DMS 273 (cell line): ENCODE measurements around the gene MED13L.

ENCODE experiments used
- DNase-seq: peaks from one replicate; lab custom pipeline; 2025; ENCODE audit not compliant: unreplicated experiment; lab: John Stamatoyannopoulos, UW

Gene MED13L

DNA sequence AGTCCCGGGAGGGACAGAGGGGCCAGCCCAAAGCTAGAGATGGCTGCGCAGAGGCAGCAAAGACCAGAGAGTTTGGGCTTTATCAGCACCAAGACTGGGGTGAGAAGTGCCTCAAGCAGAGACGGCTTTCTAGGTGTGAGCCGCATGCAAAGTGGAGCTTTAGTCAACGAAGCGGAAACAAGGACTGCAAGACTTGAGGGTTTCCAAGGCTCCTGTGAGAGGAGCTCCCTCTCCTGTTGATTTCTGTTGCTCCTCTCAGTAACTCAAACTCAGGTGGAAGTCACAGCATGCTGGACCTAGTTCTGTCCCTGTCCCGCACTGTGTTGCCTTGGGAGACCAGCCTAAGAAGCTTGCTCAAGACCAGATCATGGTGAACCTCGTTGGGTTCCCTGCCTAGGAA is 327.8 kb downstream of the MED13L start:
- no peak for DNase-seq

DNA sequence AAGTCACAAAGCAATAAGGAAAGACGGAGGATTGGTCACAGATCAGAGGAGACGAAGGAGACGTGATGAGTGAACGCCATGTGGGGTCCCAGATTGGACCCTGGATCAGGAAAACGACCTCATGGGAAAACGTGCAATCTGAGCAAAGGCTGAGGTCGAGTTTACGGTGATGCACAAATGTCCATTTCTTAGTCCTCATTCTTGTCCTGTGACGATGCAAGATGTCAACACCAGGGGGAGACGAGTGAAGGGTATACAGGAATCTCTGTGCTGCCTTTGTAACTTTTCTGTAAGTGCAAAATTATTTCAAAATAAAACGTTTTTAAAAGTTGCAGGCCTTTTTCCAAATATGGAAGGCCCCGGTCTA is 329.8 kb downstream of the MED13L start:
- DNase-seq, result peak; percentile 8

DNA sequence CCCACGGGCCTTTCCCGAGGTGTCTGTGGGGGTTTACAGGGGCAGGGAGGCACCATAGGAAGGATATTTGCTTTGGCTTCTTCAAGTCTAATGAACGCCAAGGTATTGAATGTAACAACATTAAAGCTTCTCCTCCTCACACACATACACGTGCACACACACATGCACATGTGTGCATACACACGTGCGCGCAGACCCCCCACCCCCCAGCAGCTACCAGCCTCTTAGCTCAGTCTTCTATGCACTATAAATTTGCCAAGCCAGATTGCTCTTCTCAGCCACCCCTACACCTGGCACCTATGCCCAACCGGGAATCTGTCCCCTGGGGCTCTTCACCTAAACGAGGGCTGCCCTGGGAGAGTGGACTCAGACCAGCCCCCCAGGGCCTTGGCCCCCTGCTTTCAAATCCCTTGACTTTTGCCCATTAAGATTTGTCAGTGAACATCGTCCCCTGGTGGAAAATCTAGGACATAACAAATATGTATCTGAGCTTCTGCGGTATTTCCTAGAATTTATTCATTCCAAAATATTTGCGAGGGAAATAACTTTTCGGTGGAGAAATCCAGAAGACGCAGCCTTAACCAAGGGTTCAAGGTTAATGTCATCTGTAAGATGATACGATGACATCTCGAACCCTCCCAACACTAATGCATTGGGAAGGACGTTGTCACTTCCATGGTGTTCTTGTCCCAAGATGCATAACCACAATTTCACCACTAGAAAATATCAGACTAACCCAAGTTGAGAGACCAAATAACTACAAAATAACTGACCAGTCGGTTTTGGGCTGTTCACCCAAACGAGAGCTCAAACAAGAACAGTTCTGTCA is 330.4 kb downstream of the MED13L start:
- DNase-seq, result peak; percentile 14

DNA sequence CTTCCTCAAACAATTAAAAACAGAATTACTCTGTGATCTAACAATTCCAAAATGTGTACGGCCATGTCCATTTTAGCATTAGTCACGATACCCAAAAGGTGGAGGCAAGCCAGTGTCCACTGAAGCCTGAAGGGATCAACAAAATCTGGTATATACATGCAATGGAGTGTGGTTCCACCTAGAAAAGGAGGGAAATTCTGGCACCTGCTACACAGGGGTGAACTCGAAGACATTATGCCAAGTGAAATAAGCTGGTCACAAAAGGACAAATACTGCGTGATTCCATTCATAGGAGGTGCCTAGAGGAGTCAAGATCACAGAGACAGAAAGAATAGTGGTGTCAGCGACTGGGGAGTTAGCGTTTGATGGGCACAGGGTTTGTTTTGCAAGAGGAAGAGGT is 331.4 kb downstream of the MED13L start:
- DNase-seq, result no peak

DNA sequence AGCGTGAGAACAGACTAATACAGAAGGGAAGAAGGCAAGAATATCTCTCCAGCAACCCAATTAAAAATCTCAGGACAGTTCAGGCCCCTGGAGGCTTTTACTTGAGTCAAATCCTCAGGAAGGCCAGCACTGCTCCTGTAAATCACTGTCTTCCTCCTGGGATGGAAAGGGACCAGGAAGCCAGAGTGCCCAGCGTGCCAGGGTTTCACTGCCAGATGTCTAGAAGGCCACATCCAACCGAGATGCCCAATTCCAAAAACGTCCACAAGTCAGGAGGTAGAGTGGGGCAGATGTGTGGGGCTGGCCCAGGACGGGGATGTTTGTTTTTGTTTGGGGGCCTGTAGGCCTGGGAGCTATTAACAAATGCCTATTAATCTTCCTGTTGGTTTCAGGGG is 332.0 kb downstream of the MED13L start:
- DNase-seq, result no peak

DNA sequence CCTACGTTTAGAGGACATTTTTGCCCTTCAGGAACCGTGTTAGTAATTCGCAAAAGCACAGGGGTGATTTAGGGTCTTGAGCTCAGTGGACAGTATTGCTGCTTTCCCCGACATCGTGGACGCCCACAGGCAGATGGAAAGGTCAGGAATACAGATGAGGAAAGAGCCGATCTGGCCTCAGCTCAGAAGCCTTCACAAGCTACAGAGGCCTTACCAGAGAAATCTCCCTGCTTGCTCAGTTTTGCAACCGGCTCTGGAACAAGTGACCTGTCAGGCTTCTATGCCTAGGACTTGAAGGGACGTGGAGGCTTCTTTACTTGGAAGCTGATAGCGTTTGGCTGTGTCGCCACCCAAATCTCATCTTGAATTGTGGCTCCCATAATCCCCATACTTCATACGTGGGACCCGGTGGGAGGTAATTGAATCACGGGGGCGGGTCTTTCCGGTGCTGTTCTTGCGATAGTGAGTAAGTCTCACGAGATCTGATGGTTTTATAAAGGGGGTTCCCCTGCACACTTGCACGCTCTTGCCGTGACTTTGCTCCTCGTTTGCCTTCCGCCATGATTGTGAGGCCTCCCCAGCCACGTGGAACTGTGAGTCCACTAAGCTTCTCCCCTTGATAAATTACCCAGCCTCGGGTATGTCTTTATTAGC is 332.5 kb downstream of the MED13L start:
- no peak for DNase-seq

DNA sequence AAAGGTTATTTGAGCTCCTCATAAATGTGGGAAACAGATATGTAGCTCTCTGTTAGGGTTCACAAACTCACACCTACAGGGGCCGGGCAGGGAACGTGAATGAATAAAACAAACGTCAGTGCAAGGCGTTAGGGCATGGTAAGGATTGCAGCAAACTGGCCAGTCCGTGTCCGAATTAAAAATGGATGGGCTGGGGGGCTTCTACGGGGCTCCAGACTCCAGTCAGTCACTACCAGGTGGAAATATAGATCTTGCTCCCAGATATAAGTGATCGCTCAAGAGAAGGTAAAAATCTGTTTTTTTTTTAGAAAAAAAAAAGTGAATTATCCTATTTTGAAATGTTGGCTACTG is 333.1 kb downstream of the MED13L start:
- DNase-seq, result no peak

DNA sequence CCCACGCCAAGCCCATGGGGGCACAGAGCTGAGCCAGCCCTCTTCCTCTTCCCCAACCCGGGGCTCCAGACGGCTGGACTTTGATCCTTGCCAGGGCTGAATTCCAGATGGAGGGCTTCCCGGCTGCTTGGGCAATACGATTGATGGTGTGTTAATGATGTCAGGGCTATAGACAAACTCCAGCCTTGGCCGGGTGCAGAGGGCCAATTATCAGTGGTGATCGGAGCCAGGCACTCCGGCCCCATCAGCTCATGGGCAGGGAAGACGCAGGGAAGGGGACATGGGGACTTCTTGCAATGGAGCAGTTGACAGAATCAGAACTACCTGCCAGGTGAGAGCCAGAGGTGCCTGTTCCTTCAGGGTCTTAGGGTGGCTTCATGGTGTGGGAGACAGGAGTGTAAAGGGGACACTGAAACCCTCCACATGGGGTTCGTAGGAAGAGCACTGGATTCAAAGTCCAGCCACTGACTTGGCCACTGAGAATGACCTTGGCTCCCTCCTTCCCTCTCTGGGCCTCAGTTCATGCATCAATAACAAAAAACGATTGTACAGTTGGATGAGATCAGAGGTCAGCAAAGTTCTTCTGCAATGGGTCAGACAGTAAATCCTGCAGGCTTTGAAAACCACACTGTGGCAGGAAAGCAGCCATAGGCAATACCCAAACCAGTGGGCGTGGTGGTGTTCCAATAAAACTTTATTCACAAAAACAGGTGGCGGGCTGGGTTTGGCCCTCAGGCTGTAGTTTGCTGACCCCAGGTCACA is 333.7 kb downstream of the MED13L start:
- no peak for DNase-seq

DNA sequence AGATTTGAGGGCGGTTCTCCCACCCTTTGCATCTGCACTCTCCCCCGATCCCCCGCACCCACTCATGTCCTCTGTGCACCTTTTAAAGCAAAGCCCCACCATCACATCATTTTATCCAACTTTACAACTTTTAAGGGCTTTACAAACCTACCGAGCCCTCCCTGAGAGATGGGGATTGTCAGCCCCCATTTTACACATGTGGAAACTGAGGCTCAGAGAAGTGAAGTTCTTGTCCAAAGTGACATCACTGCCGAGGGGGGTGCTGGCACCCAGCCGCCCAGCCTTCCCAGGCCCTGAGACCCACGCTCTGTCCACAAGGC is 334.2 kb downstream of the MED13L start:
- no peak for DNase-seq

DNA sequence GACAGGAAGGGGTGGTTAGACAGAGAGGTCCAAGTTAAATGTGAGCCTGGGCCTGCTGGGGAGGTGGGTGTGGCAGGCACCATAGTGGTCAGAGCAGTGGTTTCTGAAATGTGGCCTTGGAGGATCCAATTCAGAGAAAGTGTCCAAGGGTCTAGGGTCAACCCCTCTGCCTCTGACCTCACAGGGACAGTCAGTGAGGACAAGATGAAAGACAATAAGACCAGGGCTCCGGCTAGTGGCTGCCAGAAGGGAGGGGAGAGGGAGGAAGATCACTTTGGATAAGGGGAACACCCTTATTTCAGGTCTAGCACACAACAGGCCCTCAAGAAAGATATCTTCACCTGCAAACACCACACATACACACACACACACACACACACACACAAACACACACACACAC is 335.1 kb downstream of the MED13L start:
- no peak for DNase-seq

DNA sequence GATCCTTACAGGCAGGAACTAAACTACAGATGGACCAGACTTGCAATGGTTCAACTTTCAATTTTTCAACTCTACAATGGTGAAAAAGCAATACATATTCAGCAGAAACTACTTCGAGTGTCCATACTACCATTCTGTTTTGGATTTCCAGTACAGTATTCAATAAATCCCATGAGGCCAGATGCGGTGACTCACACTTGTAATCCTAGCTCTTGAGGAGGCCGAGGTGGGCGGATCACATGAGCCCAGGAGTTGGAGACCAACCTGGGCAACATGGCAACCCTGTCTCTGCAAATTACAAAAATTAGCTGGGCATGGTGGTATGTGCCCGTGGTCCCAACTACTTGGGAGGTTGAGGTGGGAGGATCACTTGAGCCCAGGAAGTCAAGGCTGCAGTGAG is 336.1 kb downstream of the MED13L start:
- peak; percentile 42 for DNase-seq

DNA sequence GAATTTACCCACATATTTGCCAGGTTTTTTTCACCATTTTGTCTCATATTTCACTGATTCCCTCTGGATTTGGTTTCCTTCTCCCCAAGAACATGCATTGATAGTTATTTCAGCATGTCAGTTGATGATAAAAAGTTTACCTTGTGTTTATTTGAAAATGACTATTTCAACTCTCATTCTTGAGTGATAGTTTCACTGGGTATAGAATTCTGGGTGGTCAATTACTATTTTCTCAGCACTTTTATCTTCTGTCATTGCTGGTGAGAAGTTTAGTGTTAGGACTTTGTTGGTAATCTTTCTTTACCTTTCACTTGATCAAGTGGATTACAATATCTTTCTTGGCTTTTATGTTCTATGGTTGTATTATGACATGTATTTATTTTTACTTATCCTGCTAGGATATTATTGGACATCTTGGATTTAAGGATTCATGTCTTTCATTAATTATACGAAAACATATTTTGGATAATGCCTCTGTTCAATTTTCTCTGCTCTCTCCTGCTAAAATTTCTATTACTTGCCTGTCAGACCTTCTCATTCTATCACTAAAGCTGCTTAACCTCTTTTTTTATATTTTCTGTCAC is 338.6 kb downstream of the MED13L start:
- no peak for DNase-seq

DNA sequence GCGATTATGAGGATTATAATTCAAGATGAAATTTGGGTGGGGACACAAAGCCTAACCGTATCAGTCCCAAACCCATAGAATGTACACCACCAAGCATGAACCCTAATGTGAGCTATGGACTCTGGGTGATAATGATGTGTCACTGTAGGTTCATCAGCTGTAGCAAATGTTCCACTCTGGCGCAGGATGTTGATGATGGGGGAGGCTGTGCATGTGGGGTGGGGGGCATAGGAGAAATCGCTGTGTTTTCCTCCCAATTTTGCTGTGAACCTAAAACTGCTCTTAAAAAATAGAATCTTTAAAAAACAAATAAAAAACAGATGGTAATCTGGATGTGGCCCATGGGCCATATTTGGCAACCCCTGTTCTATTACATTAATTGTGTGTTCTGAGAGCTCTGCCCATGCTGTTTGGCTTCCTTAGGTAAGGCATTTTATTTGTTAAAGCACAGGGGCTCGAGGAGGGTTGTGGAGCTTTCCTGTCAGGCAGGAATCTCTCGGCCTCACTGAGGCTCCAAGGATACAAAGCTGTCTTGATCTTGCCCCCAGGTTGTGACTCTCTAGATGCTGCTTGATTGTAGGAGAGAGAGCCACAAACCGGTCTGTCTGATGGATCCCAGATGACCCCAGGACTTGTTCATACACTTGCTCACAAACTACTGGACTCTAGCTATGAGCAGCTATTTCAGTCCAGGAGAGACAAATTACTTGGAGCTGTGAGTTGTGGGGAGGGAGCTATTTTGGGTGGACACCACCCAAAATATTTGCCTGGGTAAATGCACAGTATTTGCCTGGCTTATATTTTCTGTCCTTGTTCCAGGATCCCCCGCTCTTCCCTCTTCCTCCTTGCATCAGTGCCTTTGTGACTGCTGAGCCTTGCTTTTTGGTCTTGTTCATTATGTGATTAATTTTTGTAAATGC is 340.2 kb downstream of the MED13L start:
- no peak for DNase-seq

DNA sequence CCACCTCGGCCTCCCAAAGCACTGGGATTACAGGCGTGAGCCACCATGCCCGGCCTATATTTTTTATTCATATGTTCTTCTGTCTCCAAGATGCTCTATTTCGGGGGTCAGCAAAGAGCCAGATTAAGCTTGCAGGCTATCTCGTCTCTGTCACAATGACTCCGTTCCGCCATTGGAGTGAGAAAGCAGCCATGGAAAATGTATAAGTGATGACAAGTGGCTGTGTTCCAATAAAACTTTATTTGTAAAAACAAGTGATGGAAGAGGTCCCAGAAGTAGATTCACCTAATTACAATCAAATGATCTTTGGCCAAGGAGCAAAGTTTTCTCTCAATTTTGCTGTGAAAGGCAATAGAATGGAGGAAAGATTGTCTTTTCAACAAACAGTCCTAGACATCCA is 342.6 kb downstream of the MED13L start:
- no peak for DNase-seq

DNA sequence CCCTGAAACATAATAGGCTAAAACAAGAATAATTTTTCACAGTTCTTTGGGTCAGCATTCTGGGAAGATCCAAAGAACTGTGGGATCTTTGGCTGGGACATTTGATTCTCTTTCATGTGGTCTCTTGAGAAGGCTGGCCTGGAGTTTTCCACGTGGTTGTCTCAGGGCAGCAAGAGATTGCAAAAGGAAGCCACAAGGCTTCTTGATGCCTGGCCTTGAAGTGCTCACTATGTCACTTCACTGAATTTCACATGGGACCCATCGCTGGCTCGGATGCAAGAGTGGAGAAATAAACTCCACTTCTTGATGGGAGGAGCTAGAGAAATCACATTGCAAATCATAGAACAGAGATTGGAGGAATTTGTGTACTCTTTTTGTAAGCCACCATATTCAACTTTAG is 343.4 kb downstream of the MED13L start:
- DNase-seq, result no peak

DNA sequence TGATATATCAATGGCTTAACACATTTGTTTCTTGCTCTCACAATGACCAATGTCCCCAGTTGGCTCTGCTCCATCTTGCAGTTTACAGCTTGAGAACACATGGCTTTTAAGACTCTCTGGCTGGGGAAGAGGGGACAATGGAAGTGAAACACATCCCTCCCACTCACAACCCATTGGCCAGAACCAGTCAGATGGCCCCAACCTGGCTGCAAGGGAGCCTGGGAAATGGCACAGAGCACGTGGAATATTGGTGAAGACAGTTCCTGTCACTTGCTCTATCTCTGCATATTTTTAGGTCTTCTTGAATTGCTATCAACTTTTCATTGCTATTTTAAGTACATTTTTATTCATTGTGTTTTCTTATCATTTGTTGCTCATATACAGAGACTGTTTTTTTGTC is 345.4 kb downstream of the MED13L start:
- no peak for DNase-seq

DNA sequence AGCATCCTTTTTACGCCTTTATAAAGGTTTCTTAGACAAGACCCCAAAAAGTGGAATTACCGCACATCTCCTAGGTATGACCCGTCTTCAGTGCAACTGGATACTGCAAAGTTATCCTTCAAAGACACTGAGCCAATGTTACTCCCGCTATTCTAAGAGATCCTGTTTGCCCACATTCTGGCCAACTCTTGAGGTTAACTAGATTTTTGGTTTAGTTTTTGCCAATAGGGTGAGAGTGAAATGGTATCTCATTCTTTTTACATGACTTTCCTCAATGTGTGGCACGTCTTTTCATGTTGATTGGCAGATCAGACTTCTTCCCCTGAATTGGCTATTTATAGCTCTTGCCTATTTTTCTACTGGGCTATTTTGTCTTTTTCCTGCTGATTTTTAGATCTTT is 347.2 kb downstream of the MED13L start:
- DNase-seq, result no peak

DNA sequence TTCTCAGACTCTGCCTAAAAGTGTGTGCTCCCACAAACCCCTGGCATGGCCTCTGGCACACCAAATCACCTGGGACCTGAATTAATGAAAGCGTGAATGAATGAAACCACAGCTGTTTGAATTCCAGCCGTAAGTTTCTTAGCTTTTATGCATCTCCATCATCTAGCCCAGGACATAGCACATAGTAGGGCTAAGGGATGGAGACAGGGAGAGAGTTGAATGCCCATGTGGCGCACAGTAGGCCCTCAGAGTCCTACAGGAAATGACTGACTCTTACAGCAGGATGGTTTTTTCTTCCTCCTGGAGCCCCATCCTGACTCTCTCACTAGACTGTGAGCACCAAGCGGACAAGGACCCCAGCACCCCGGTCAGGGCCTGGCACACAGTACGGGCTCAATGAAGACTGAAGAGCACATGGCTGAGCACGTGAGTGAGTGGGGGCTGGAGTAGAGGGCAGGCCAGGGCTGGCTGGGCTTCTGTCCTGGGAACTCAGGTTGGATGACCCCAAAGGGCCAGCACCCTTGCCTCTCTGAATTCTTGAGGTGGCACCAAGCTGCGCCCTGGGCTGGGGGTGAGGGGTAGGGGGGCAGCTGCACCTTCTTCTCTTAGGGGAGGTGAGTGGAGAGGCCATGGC is 351.3 kb downstream of the MED13L start:
- DNase-seq, result no peak

DNA sequence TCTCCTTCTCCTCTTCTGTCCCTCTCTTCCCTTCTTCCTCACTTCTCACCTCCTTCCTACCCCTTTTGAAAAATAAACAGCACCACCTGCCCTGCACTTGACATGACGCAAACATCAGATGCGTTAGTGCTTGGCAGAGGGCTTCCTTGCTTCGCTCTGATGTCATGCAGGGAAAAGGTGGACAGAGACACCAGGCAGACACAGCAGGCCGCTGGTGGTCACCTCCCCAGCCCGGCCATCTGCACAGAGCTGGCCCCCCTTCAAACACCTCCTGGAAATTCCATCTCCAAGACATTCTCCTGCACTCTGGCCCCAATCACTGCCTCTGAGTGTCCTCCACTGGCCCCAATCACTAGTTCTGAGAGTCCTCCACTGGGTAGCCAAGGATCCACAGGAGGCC is 353.6 kb downstream of the MED13L start:
- DNase-seq, result no peak

DNA sequence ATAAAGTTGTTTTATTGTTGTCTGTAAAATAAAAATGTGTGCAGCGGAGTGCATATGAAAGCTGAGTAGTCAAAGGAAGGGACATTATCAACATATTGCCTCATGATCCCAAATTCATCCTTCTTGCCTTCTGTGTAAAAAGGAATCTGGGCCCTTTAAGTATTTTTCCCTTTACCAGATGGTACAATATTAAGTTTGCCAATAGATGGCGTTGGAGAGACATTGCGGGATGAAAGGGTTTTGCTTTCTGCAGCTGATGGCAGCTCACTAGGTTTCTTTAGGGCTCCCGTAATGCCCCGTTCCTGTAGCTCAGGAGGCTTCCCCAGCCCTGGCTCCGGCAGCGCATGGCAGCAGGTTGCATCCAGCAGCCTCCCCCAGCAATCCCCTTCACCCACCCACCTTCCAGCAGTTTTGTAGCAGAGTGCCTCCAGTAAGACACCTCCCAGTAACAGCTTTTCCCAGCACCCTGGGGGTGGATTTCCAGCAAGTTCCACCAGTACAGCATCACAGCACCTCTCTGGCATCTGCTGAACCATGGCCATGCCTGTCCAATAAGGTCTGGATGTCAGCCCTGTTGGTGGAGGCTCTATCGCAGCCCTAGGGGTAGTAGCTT is 354.4 kb downstream of the MED13L start:
- DNase-seq, result peak; percentile 64
